Sciatic nerve (tissue), 2 donors: Measurements from ENCODE around the gene CCDC88B. TPM values are rescaled to one million over a fixed set of nuclear protein-coding genes. Genes with fewer than 3 reads are reported as not detected.
A peak's percentile ranks its signal among the peaks of the same experiment; 100 is the strongest.
"Not testable (repeated sequence)": the region's sequence is repeated elsewhere in the genome, so short reads cannot be mapped to it uniquely, and the experiment has no call there.

Source experiments
- ATAC-seq: fragments of 200-7000 bp; cut with Tn5 transposase; one replicate; pipeline ENCODE4 v1.9.1; 2020; ENCODE audit warnings: mild to moderate bottlenecking, moderate library complexity
- DNase-seq: peaks from one replicate; pipeline ENCODE4 v3.0.0-alpha.2; 2020; ENCODE audit warnings: low spot score
- intact Hi-C: fragments of 100-400 bp; cut with DNase I; formaldehyde crosslinking; loops from one replicate; pipeline ENCODE4 v1.14.2; 2022
- total RNA-seq: library from RNA; stranded (reverse); fragmentation: NEBNext Ultra II Directional; extraction: Animal tissue kit (Norgen Biotek cat#: 25700); gene quantifications from one replicate; pipeline ENCODE4 v1.2.1, GENCODE V29; 2021
- donor health status: DM: no; HTN: no; CAD: no.
- donor health status: DM: no; HTN: no; CAD: no.

CCDC88B gene
- total RNA-seq, 1 donor from 2014 or later = 12.9 TPM

DNA sequence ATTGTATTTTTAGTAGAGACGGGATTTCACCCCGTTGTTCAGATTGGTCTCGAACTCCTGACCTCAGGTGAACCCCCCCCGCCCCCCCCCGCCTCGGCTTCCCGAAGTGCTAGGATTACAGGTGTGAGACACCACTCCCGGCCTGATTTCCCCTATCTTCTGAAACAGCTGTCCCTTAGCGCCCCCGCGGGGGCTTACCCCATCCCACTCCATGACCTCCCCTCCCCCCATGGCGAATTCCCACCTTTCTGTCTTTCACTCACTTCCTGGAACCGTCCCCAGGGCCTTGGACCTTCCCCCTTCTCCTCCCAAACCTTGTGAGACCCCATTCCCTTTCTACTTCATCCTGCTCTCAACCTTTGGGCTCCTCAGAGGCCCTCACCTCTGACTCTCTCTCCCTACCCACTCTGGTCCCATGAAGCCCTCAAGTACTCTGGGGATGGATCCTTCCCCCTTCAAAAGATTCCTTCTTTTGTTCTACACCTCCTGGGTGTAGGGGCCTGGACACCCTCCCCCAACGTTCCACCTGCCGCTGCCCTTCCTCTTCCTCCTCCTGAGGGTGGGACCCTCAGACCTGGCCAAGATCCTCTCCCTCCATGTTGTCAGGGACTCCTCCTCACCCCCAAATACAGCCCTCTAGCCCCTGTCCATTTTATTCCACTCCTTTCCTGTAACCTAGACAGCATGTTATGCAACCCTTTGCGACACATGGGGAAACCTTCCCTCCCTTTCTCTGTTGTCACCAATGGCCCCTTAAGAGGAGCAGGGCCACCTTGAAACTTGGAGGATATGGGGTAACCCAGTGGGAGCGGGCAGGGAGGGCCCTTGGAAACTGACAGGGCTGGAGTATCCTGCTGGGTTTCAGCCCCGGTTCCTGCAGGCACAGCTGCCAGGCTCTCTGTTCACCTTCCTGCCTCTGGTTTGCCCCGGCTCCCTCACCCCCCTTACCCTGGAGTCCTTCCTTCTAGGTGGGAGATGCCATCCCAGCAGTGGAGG, 20.9 kb upstream of the CCDC88B start:
- ATAC-seq (no peak), DNase-seq (no peak)
- intact Hi-C loops = no loop called here

DNA sequence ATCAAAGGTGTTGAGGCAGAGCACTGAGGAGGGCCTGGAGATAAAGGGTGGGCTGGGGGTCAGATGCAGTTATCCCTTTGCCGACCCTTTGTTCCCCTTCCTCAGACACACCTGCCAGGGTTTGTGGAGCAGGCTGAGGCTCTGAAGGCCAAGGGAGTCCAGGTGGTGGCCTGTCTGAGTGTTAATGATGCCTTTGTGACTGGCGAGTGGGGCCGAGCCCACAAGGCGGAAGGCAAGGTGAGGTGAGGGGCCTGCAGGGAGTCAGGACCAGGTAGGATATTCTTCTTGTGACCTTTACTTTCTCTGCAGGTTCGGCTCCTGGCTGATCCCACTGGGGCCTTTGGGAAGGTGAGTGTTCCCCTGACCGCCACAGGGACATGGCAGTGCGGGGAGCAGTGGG, 19.4 kb upstream of the CCDC88B start:
- DNase-seq = no peak
- no peak for ATAC-seq
- intact Hi-C loops = no loop called here

DNA sequence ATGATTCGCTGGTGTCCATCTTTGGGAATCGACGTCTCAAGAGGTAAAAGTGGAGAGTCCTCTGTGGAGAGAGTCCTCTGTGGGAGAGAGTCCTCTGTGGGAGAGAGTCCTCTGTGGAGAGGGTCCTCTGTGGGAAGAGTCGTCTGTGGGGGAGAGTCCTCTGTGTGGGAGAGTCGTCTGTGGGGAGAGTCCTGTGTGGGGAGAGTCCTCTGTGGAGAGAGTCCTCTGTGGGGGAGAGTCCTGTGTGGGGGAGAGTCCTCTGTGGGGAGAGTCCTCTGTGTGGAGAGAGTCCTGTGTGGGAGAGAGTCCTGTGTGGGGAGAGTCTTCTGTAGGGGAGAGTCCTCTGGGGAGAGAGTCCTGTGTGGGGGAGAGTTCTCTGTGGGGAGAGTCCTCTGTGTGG, 19.0 kb upstream of the CCDC88B start:
- intact Hi-C loops = no loop called here
- no peak for ATAC-seq
- no peak for DNase-seq

DNA sequence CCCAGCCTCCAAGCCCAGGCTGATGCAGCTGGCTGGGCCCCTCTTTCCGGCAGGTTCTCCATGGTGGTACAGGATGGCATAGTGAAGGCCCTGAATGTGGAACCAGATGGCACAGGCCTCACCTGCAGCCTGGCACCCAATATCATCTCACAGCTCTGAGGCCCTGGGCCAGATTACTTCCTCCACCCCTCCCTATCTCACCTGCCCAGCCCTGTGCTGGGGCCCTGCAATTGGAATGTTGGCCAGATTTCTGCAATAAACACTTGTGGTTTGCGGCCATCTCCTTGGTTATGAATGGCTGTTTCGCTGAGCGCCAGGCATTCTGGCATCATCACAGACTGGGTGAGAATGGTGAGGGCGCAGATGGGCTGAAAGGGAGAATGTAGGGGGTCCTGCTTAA, 18.5 kb upstream of the CCDC88B start:
- no peak for DNase-seq
- intact Hi-C loops = no loop called here
- ATAC-seq = no peak

DNA sequence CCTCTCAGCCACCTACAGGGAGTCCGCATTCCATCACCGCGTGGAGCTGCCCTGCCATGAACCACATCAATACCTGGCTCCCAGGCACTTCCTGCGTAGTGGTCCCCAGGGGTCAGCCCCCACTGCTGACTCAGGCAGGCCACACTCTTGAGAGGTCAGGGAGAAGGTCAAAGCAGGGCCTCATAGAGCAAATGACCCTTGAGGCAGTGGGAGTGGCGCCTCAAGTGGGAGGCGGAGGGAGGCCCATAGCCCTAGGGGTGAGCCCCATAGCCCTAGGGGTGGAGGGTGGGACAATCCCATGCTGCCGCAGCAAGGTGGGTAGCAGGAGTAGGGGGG, 17.1 kb upstream of the CCDC88B start:
- ATAC-seq (no peak), DNase-seq (no peak)
- intact Hi-C loops = no loop called here

GRCh38 chr11:64323373-64323772, 16.6 kb upstream of the CCDC88B start:
- intact Hi-C loops = no loop called here
- DNase-seq = no peak

DNA sequence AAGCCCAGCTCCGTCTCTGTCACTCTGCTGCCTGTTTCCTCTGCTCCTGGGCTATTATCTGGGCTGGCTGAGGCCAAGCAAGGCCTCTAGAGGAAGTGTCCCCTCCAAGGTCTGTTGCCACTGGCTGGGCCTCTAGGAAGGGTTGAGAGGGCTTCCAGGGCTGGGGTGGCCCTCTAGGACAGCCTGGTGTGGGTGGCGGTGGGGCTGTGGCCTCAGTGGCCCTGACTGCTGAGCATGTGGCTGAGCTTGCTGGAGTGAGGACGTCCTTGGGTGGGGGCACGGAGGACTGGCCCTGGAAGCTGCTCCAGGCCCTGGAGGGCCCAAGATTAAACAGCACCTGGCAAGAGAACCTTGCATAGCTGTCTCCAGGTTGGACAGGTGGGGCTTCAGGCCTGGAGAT, 16.0 kb upstream of the CCDC88B start:
- ATAC-seq, DNase-seq, intact Hi-C loops: not testable (repeated sequence)

More at GRCh38 chr11:64323373-64323772, 16.6 kb upstream of the CCDC88B start:
- no peak for ATAC-seq

DNA sequence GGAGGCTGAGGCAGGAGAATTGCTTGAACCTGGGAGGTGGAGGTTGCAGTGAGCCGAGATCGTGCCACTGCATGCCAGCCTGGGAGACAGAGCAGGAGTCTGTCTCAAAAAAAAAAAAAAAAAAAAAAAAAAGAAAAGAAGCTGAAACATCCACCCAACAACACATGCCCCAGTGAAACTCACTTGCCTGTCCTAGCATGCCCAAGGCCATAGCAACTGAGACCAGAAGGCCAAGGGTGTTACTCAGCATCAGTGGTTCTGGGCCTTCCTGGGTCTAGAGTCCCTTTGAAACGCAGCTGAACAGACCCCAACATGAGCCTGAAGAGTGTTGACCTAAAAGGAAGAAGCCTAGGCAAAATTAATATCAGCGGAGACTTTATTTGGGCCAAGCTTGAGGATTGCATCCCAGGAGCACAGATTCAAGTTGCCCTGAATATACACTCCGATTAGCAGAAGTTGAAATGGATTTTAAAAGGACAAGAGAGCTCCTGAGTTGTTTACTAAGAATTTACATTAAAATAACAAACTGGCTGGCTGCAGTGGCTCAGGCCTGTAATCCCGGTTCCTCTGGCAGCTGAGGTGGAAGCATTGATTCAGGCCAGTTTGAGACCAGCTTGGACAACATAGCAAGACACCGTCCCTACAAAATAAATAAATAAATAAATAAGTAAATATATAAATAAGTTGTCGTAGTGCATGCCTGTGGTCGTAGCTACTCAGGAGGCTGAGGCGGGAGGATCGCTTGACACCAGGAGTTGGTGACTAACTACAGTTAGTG, 15.1 kb upstream of the CCDC88B start:
- ATAC-seq = no peak
- intact Hi-C loops = no loop called here
- DNase-seq = no peak

DNA sequence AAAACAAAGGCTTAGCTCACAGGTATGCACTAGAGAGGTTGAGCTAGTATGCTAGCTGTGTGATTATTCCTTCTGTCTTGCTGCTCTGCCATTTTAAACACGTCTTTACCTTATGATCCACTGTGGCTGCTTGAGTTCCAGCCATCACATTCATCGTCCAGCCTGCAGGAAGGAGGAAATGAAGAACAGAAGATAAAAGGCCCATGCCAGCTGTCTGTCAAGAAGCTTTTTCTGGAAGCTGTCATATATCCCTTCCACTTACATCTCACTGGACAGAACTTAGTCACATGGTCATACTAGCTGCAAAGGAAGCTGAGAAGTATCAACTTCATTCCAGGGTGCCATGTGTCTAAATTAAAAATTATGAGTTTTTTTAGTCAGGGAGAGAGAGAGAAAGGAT, 12.6 kb upstream of the CCDC88B start:
- intact Hi-C loops = no loop called here
- no peak for ATAC-seq
- no peak for DNase-seq

- ATAC-seq = no peak
- no peak for DNase-seq
- intact Hi-C loops = no loop called here
Observed at GRCh38 chr11:64327993-64328392, 12.0 kb upstream of the CCDC88B start.

GRCh38 chr11:64330888-64331287, 9.1 kb upstream of the CCDC88B start:
- no peak for ATAC-seq
- intact Hi-C loops = no loop called here
- DNase-seq = no peak

- intact Hi-C loops = no loop called here
- DNase-seq (no peak), ATAC-seq (peak; percentile 58)
Observed at GRCh38 chr11:64331569-64332371, 8.2 kb upstream of the CCDC88B start.

DNA sequence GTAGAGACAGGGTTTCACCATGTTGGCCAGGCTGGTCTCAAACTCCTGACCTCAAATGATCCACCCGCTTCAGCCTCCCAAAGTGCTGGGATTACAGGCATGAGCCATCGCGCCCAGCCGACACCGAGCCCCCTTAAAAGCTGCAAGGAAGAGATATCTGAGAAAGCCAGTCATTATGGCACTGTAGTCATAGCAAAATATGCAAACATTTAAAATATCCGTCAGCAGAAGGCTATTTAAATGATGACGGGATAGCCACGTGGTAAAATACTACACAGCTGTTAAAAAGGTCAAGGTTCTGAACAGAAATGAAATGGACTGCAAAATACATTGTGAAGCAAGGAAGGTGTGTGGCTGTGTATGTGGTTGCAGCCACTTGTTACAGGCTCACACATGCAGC, 6.4 kb upstream of the CCDC88B start:
- intact Hi-C loops = no loop called here
- no peak for ATAC-seq
- DNase-seq = no peak

GRCh38 chr11:64334764-64335735, 5.0 kb upstream of the CCDC88B start:
- intact Hi-C loops = no loop called here
- DNase-seq = no peak
- no peak for ATAC-seq

GRCh38 chr11:64337538-64338249, 2.3 kb upstream of the CCDC88B start:
- no peak for DNase-seq
- intact Hi-C loops = no loop called here
- ATAC-seq = no peak

DNA sequence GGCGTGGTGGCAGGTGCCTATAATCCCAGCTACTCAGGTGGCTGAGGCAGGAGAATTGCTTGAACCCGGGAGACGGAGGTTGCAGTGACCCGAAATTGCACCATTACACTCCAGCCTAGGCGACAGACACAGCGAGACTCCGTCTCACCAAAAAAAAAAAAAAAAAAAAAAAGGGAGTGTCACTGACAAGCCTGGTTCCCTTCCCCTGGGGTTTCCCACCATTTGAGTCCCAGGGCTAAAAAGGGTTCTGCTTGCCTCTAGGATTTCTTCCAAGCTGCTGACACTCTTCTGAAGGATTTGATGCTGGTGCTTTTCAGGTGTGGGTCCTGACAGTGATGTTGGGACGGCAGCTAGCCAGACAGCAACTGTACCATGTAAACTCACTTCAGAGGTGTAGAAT, 1.3 kb upstream of the CCDC88B start:
- intact Hi-C loops = no loop called here
- no peak for DNase-seq

DNA sequence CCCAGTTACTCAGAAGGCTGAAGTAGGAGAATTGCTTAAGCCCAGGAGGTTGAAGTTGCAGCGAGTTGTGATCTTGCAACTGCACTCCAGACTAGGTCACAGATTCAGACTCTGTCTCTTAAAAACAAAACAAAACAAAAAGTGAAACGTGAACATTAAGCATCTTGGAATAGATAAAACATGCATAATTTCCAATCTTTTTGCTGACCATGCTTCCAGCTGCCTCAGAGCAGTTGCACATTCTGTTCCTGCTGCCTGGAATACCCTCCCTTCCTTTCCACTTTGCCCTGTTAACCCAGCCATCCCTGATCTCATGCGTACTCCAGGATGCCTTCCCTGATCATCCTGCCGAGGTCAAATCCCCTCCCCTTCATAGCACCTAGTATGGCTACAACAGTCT, 718 bp upstream of the CCDC88B start:
- DNase-seq (no peak), ATAC-seq (no peak)
- intact Hi-C loops = no loop called here

More for the DNA sequence above, 1.3 kb upstream of the CCDC88B start:
- ATAC-seq = no peak
